Hepatocyte (in vitro differentiated cells): ENCODE results near the gene KMT5C. TPM values are rescaled to one million over a fixed set of nuclear protein-coding genes. Genes with fewer than 3 reads are reported as not detected.
"Not testable (repeated sequence)": the region's sequence is repeated elsewhere in the genome, so short reads cannot be mapped to it uniquely, and the experiment has no call there.

ENCODE experiments used
- DNase-seq: peaks from one replicate; pipeline ENCODE4 v3.0.0-alpha.2; 2016; ENCODE audit warnings: low spot score
- H2AFZ ChIP-seq: fragments of 200-600 bp; sonication (generic); 2 replicates; pipeline ENCODE4 v1.6.0; 2016; ENCODE audit warnings: antibody characterized with exemption, mild to moderate bottlenecking
- H3K27ac ChIP-seq: fragments of 200-600 bp; sonication (generic); 2 replicates; pipeline ENCODE4 v1.5.1; 2016; ENCODE audit warnings: mild to moderate bottlenecking
- H3K27me3 ChIP-seq: fragments of 200-600 bp; sonication (generic); 2 replicates; pipeline ENCODE4 v1.6.1; 2016
- H3K36me3 ChIP-seq: fragments of 200-600 bp; sonication (generic); replicated peaks from 2 replicates; pipeline ENCODE4 v1.5.1; 2016; ENCODE audit warnings: low read depth; ENCODE audit not compliant: insufficient read depth
- H3K4me1 ChIP-seq: fragments of 200-600 bp; sonication (generic); 2 replicates; pipeline ENCODE4 v1.5.1; 2016; ENCODE audit warnings: mild to moderate bottlenecking, moderate library complexity; ENCODE audit not compliant: insufficient read depth
- H3K4me2 ChIP-seq: fragments of 200-600 bp; sonication (generic); 2 replicates; pipeline ENCODE4 v1.6.0; 2016
- H3K4me3 ChIP-seq: fragments of 200-600 bp; sonication (generic); 2 replicates; pipeline ENCODE4 v1.5.1; 2016; ENCODE audit warnings: mild to moderate bottlenecking
- H3K79me2 ChIP-seq: fragments of 200-600 bp; sonication (generic); 2 replicates; pipeline ENCODE4 v1.6.0; 2017; ENCODE audit warnings: mild to moderate bottlenecking
- H3K9me2 ChIP-seq: fragments of 200-600 bp; sonication (generic); replicated peaks from 2 replicates; pipeline ENCODE4 v1.6.0; 2017; ENCODE audit warnings: mild to moderate bottlenecking; ENCODE audit not compliant: insufficient read depth
- H3K9me3 ChIP-seq: fragments of 200-600 bp; sonication (generic); 2 replicates; pipeline ENCODE4 v1.5.1; 2016; ENCODE audit warnings: low read depth, mild to moderate bottlenecking
- H4K20me1 ChIP-seq: fragments of 200-600 bp; sonication (generic); 2 replicates; pipeline ENCODE4 v1.6.0; 2016; ENCODE audit warnings: mild to moderate bottlenecking; ENCODE audit not compliant: insufficient read depth, poor library complexity, severe bottlenecking
- EZH2 ChIP-seq: fragments of 200-600 bp; sonication (generic); IDR thresholded peaks from 2 replicates; pipeline ENCODE4 v1.6.1; 2016; ENCODE audit warnings: antibody characterized with exemption, mild to moderate bottlenecking, borderline replicate concordance
- EZH2phosphoT487 ChIP-seq: fragments of 200-600 bp; sonication (generic); IDR thresholded peaks from one replicate; pipeline ENCODE4 v1.6.1; 2018; ENCODE audit warnings: antibody characterized with exemption, mild to moderate bottlenecking, low read depth, moderate library complexity; ENCODE audit not compliant: unreplicated experiment, severe bottlenecking
- WGBS: methylation state at CpG from one replicate; pipeline ENCODE4 v1.1.6; 2016; ENCODE audit warnings: low lambda C conversion rate; ENCODE audit errors: missing lambda C conversion rate; 5-methylcytosine and 5-hydroxymethylcytosine counted together
- polyA plus RNA-seq: library from polyadenylated mRNA; unstranded; fragments of >200 nt; fragmentation: Nextera tagmentation; extraction: Ambion mirVana; gene quantifications from 2 replicates; pipeline ENCODE4 v1.2.1, GENCODE V29; 2016
- total RNA-seq: library from RNA; depleted of rRNA; stranded (reverse); fragments of >200 nt; gene quantifications from 2 replicates; pipeline ENCODE4 v1.2.3, GENCODE V29; 2014
- TF ChIP-seq, protein P1 (sequence below): fragments of 200-600 bp; sonication (generic); IDR thresholded peaks from 2 replicates; pipeline ENCODE4 v1.5.1; 2016; ENCODE audit warnings: antibody characterized with exemption, mild to moderate bottlenecking; ENCODE audit not compliant: poor library complexity

KMT5C gene
- total and polyA plus RNA-seq, 2 experiments from 2014 or later: 22.8 to 23.6 TPM

DNA sequence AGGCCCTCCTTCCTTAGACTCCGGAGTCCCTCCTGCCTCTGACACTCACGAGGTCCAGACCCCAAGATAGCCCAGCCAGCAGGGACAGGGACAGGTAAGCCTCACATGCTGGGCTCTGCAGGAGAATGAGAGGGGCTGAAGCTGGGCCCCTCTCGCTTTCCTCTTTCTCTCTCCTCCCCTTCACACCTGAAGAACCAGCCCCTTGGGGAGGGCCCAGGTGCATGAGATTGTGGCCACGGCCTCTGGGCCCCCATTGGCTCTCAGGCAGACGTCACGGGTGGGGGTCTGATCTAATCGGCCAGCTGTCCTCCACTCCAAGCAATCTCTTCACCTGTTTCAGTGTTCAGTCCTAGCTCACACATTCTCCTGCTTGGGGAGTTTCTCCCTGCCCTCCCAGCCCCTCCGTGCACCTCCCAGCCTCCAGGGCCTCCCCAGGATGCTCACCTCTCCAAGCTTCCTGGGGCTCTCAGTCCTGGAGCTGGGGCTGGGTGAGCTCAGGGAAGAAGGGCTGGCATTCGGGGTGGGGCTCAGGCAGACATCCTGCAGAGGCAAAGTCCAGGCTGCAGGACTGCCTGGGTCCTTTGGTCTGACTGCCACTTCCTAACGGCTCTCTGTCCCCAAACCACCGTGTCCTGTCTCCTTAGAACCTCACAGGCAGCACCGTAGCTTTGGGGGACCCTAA, 17.3 kb upstream of the KMT5C start:
- peak; percentile 59 for DNase-seq
- no peak overlapping the region for H3K4me3 ChIP-seq
- TF ChIP-seq, protein P1, sequence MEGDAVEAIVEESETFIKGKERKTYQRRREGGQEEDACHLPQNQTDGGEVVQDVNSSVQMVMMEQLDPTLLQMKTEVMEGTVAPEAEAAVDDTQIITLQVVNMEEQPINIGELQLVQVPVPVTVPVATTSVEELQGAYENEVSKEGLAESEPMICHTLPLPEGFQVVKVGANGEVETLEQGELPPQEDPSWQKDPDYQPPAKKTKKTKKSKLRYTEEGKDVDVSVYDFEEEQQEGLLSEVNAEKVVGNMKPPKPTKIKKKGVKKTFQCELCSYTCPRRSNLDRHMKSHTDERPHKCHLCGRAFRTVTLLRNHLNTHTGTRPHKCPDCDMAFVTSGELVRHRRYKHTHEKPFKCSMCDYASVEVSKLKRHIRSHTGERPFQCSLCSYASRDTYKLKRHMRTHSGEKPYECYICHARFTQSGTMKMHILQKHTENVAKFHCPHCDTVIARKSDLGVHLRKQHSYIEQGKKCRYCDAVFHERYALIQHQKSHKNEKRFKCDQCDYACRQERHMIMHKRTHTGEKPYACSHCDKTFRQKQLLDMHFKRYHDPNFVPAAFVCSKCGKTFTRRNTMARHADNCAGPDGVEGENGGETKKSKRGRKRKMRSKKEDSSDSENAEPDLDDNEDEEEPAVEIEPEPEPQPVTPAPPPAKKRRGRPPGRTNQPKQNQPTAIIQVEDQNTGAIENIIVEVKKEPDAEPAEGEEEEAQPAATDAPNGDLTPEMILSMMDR: no peak
- no peak for TF ChIP-seq EZH2
- no peak for TF ChIP-seq EZH2phosphoT487
- H3K27me3 ChIP-seq: no peaks in the 10 kb centered on the region
- H3K9me3 ChIP-seq: no peaks in the 10 kb centered on the region
- no peak overlapping the region for H2AFZ ChIP-seq
- 61% methylated on average over 12 of the region's 12 CpGs for WGBS
- peak overlapping the region; percentile 75 for H3K27ac ChIP-seq
- no peaks in the 10 kb centered on the region for H3K79me2 ChIP-seq
- H3K4me2 ChIP-seq: peak overlapping the region; percentile 78
- no peaks in the 10 kb centered on the region for H4K20me1 ChIP-seq
- H3K36me3 ChIP-seq: no peaks in the 10 kb centered on the region
- H3K9me2 ChIP-seq: no peaks in the 10 kb centered on the region
- H3K4me1 ChIP-seq: peaks cover 6% of the 10 kb centered on the region

DNA sequence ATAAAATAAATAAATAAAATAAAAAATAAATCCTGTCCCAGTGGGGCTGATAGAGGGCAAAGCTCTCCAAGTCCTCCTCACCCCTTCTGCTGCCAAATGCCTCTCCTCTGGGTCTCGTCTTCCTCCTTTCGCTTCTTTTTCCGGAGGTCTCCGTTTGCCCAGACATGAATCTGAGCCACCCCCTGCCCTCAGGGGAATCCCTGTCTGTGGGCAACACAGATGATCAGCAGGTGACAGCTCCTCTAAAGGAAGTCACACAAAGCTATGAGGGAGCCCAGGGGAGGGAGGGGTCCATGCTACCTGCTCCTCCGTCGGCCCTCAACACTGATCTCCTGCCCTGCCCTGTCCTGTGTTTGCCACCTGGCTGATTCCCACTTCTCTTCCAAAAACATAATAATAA, 15.0 kb upstream of the KMT5C start:
- Histone ChIP-seq H3K9me2 (no peaks in the 10 kb centered on the region), H3K4me3 (no peak overlapping the region), H3K36me3 (no peaks in the 10 kb centered on the region), H3K27me3 (no peaks in the 10 kb centered on the region), H3K79me2 (no peaks in the 10 kb centered on the region), H2AFZ (no peak overlapping the region), H3K27ac (no peak overlapping the region), H3K4me2 (no peak overlapping the region), H4K20me1 (no peaks in the 10 kb centered on the region), H3K9me3 (no peaks in the 10 kb centered on the region), H3K4me1 (peaks cover 6% of the 10 kb centered on the region)
- no peak for DNase-seq
- TF ChIP-seq, protein P1: no peak
- TF ChIP-seq EZH2 (no peak), EZH2phosphoT487 (no peak)
- 87% methylated on average over 6 of the region's 6 CpGs for WGBS

DNA sequence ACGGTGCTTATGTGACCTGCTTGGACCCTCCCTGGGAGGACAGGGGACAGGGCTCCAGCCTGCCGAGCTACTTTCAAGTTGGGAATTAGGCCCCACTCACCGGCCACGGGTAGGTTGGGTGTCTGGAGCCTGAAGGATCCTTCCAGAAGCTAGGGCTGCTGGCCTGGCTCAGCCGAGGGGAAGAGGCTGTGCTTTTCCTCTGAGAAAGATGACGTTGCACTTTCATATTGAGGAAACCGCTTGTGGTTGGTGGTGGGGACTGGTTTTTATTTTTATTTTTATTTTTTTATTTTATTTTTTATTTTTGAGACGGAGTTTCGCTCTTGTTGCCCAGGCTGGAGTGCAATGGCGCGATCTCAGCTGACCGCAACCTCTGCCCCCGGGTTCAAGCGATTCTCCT, 14.5 kb upstream of the KMT5C start, which contains the start of gene TMEM150B:
TMEM150B (minus strand) TSS at position 170 of the 400 bp plus-strand sequence. CDS start 4,305 bp downstream, outside the sequence.
- 95% methylated on average over 14 of the region's 14 CpGs for WGBS
- Histone ChIP-seq H3K36me3 (no peaks in the 10 kb centered on the region), H4K20me1 (no peaks in the 10 kb centered on the region), H3K79me2 (no peaks in the 10 kb centered on the region), H2AFZ (no peak within 1 kb of the TSS), H3K27ac (no peak within 1 kb of the TSS), H3K27me3 (no peaks in the 10 kb centered on the region), H3K4me3 (no peak within 1 kb of the TSS), H3K9me2 (no peaks in the 10 kb centered on the region), H3K9me3 (no peaks in the 10 kb centered on the region), H3K4me1 (peaks cover 6% of the 10 kb centered on the region), H3K4me2 (no peak within 1 kb of the TSS)
- no peak for TF ChIP-seq EZH2phosphoT487
- TF ChIP-seq, protein P1: no peak
- TF ChIP-seq EZH2: no peak
- no peak for DNase-seq

DNA sequence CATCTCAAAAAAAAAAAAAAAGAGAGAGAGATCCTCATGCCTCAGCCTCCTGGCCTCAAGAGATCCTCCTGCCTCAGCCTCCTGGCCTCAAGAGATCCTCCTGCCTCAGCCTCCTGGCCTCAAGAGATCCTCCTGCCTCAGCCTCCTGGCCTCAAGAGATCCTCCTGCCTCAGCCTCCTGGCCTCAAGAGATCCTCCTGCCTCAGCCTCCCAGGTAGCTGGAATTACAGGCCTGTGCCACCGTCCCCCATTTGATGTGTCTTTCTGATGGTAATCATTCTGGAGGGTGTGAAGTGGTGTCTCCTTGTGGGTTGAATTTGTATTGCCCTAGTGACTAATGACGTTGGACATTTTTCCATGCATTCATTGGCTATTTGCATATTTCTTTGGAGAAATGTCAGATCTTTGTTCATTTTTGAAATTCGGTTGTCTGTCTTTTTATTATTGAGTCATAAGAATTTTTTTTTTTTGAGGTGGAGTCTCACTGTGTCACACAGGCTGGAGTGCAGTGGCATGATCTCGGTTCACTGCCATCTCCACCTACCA, 10.8 kb upstream of the KMT5C start:
- WGBS: 91% methylated on average over 4 of the region's 4 CpGs
- not testable (repeated sequence) for H3K36me3 ChIP-seq, H3K9me2 ChIP-seq, H3K27me3 ChIP-seq, H2AFZ ChIP-seq, H3K4me2 ChIP-seq, DNase-seq, H3K4me1 ChIP-seq, H3K9me3 ChIP-seq, H3K79me2 ChIP-seq, H3K27ac ChIP-seq, H4K20me1 ChIP-seq, H3K4me3 ChIP-seq

DNA sequence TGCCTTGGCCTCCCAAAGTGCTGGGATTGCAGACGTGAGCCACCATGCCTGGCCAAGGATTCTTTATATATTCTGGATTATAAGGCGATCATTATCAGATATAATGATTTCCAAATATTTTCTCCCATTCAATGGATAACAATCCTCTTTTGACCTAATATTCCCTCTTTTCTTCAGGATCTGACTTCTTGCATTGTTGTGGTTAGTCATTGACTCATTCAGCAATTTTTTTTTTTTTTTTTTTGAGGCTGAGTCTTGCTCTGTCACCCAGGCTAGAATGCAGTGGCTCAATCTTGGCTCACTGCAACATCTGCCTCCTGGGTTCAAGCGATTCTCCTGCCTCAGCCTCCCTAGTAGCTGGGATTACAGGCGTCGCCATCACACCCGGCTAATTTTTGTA, 9.9 kb upstream of the KMT5C start:
- H4K20me1 ChIP-seq, H3K27me3 ChIP-seq, H3K79me2 ChIP-seq, H3K4me3 ChIP-seq, H2AFZ ChIP-seq, H3K9me2 ChIP-seq, H3K4me1 ChIP-seq, H3K27ac ChIP-seq, DNase-seq, H3K9me3 ChIP-seq, H3K36me3 ChIP-seq, H3K4me2 ChIP-seq: not testable (repeated sequence)
- WGBS: 95% methylated on average over 6 of the region's 6 CpGs
